ENCODE results near the gene SAC3D1.

DNA sequence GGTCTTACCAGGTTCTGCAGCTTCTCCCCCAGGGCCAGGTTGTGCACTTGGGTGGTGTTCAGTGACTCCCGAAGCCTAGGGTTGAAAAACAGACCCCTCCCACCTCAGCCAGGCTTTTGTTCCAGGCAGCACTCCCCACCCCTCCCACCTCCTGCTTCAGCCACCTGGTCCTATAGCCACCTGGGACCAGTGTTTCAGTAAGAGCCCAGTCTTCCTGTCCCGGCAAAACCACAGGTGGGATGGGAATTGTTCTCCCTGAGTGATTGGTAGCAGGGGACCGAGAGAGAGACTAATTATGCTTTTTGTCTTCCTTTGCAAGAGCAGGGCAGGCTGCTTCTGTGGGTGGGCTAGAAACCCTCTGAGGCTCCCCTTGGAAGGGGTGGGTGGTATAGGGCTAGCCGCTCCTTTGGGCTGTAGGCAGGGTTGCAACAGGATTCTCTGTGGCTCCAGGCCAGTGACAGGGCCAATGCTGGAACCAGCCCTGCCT lies 25.8 kb downstream of the SAC3D1 start:
- no peak for TF ChIP-seq GATA2 (IDR thresholded peaks at IDR 0.05; ENCODE audit: low read depth, low read length)
- TF ChIP-seq GATA3 (IDR thresholded peaks at IDR 0.05; ENCODE audit: low read depth, low read length), result no peak

All from SH-SY5Y (cell line).